GM11168 (cell line): Measurements from ENCODE around the gene CALD1.

Source experiments
- in situ Hi-C: fragments of 300-500 bp; cut with MboI; formaldehyde crosslinking; loops from one replicate; pipeline ENCODE4 v1.12.0; 2022; ENCODE audit warnings: low sequenced_read_pairs; ENCODE audit not compliant: unreplicated experiment

The CALD1 gene

GRCh38 chr7:134910214-134910890 lies 130.9 kb downstream of the CALD1 start:
- in situ Hi-C loops: no loop called here

- in situ Hi-C loops: no loop called here
Measured at GRCh38 chr7:134910968-134911367, 131.5 kb downstream of the CALD1 start.

GRCh38 chr7:134916171-134916883 lies 136.9 kb downstream of the CALD1 start:
- in situ Hi-C loops: no loop called here

GRCh38 chr7:134919240-134919641 lies 139.8 kb downstream of the CALD1 start:
- in situ Hi-C loops: no loop called here

GRCh38 chr7:134920026-134920753 lies 140.8 kb downstream of the CALD1 start:
- in situ Hi-C loops: no loop called here

GRCh38 chr7:134922720-134923704 lies 143.6 kb downstream of the CALD1 start:
- in situ Hi-C loops: no loop called here

GRCh38 chr7:134925766-134926165 lies 146.3 kb downstream of the CALD1 start:
- in situ Hi-C loops: loop anchor here (25.0 kb wide), 1 partner anchor 188 kb away; no protein-coding TSS in a partner anchor

- in situ Hi-C loops: loop anchor here (25.0 kb wide), 1 partner anchor 189 kb away; no protein-coding TSS in a partner anchor
Measured at GRCh38 chr7:134926396-134926795, 147.0 kb downstream of the CALD1 start.

GRCh38 chr7:134927076-134927475 lies 147.6 kb downstream of the CALD1 start:
- in situ Hi-C loops: loop anchor here (25.0 kb wide), 1 partner anchor 190 kb away; no protein-coding TSS in a partner anchor

- in situ Hi-C loops: loop anchor here (25.0 kb wide), 1 partner anchor 190 kb away; no protein-coding TSS in a partner anchor
Measured at GRCh38 chr7:134927723-134928122, 148.3 kb downstream of the CALD1 start.

- in situ Hi-C loops: loop anchor here (25.0 kb wide), 1 partner anchor 191 kb away; no protein-coding TSS in a partner anchor
Measured at GRCh38 chr7:134928554-134928953, 149.1 kb downstream of the CALD1 start.

GRCh38 chr7:134931487-134931886 lies 152.1 kb downstream of the CALD1 start:
- in situ Hi-C loops: loop anchor here (10.0 to 25.0 kb wide), 2 partner anchors 194 to 297 kb away; no protein-coding TSS in a partner anchor

- in situ Hi-C loops: loop anchor here (10.0 to 25.0 kb wide), 2 partner anchors 196 to 298 kb away; no protein-coding TSS in a partner anchor
Measured at GRCh38 chr7:134932707-134933370, 153.4 kb downstream of the CALD1 start.

- in situ Hi-C loops: loop anchor here (10.0 to 25.0 kb wide), 2 partner anchors 196 to 299 kb away; no protein-coding TSS in a partner anchor
Measured at GRCh38 chr7:134933460-134934068, 154.1 kb downstream of the CALD1 start.

- in situ Hi-C loops: loop anchor here (10.0 to 25.0 kb wide), 2 partner anchors 198 to 301 kb away; no protein-coding TSS in a partner anchor
Measured at GRCh38 chr7:134935701-134936100, 156.3 kb downstream of the CALD1 start.

GRCh38 chr7:134936893-134937510 lies 157.6 kb downstream of the CALD1 start:
- in situ Hi-C loops: loop anchor here (10.0 to 25.0 kb wide), 2 partner anchors 200 to 302 kb away; no protein-coding TSS in a partner anchor

- in situ Hi-C loops: loop anchor here (10.0 to 25.0 kb wide), 2 partner anchors 201 to 303 kb away; no protein-coding TSS in a partner anchor
Measured at GRCh38 chr7:134938141-134938540, 158.7 kb downstream of the CALD1 start.

GRCh38 chr7:134939136-134939535 lies 159.7 kb downstream of the CALD1 start:
- in situ Hi-C loops: loop anchor here (10.0 to 25.0 kb wide), 2 partner anchors 202 to 304 kb away; no protein-coding TSS in a partner anchor
